HEK293 (cell line): ENCODE results near the gene ZNF24.

Experiments
- CTCF ChIA-PET: fragments of 350-600 bp; formaldehyde crosslinking; extraction: SDS; loops from one replicate; lab custom pipeline; 2021; ENCODE audit warnings: antibody characterized with exemption; lab: Yijun Ruan, JAX
- POLR2A ChIA-PET: fragments of 300-600 bp; formaldehyde crosslinking; extraction: SDS; loops from one replicate; lab custom pipeline; 2020; ENCODE audit warnings: antibody characterized with exemption, inconsistent platforms; lab: Yijun Ruan, JAX
- H3K27ac ChIP-seq: fragments of 200-500 bp; sonication (Bioruptor generic); 2 replicates; pipeline ENCODE4 v1.5.1; 2014; ENCODE audit warnings: low read depth, low read length, control low read depth, inconsistent platforms; ENCODE audit errors: extremely low read depth
- H3K36me3 ChIP-seq, 2 experiments: fragments of 200-500 bp in 1 of 2; sonication (Bioruptor generic) in 1 of 2; 1 replicate in 1 of 2; 2 replicates in 1 of 2; pipeline ENCODE4 v1.5.1; 2014 to 2017; ENCODE audit warnings: inconsistent platforms in 2 of 2, low read length in 2 of 2; ENCODE audit not compliant: control insufficient read depth in 2 of 2, insufficient read depth in 1 of 2
- H3K4me1 ChIP-seq: fragments of 200-500 bp; sonication (Bioruptor generic); 2 replicates; pipeline ENCODE4 v1.5.1; 2014; ENCODE audit warnings: mild to moderate bottlenecking, low read length, inconsistent platforms; ENCODE audit not compliant: control insufficient read depth, insufficient read depth
- H3K4me3 ChIP-seq: 2 replicates; pipeline ENCODE4 v1.5.1; 2011; ENCODE audit warnings: low read depth, mild to moderate bottlenecking, control low read depth, low read length, moderate library complexity
- H3K9me3 ChIP-seq: fragments of 200-500 bp; sonication (Bioruptor generic); 2 replicates; pipeline ENCODE4 v1.5.1; 2014; ENCODE audit warnings: low read depth, low read length, inconsistent platforms; ENCODE audit not compliant: control insufficient read depth, insufficient read depth
- GLI2 ChIP-seq: fragments of 450-650 bp; formaldehyde crosslinking; IDR thresholded peaks from 2 replicates; pipeline ENCODE4; 2017; ENCODE audit warnings: missing biosample characterization, missing genetic modification characterization, low read depth, borderline replicate concordance
- KLF1 ChIP-seq: fragments of 450-650 bp; formaldehyde crosslinking; IDR thresholded peaks from 2 replicates; pipeline ENCODE4 v1.5.1; 2016; ENCODE audit warnings: missing biosample characterization, missing genetic modification characterization
- ZBTB21 ChIP-seq: fragments of 450-650 bp; formaldehyde crosslinking; IDR thresholded peaks from 2 replicates; pipeline ENCODE4 v1.5.1; 2017; ENCODE audit warnings: missing biosample characterization, missing genetic modification characterization
- ZEB2 ChIP-seq: fragments of 450-650 bp; formaldehyde crosslinking; IDR thresholded peaks from 2 replicates; pipeline ENCODE4 v1.5.1; 2016; ENCODE audit warnings: missing biosample characterization, missing genetic modification characterization
- ZIC2 ChIP-seq: fragments of 450-650 bp; formaldehyde crosslinking; IDR thresholded peaks from 2 replicates; pipeline ENCODE4 v1.5.1; 2016; ENCODE audit warnings: missing biosample characterization, missing genetic modification characterization
- ZNF112 ChIP-seq: fragments of 450-650 bp; formaldehyde crosslinking; IDR thresholded peaks from 2 replicates; pipeline ENCODE4 v1.5.0; 2017; ENCODE audit warnings: missing biosample characterization, missing genetic modification characterization
- ZNF155 ChIP-seq: fragments of 450-650 bp; formaldehyde crosslinking; IDR thresholded peaks from 2 replicates; pipeline ENCODE4 v1.5.1; 2016; ENCODE audit warnings: missing biosample characterization, missing genetic modification characterization
- ZNF174 ChIP-seq: fragments of 450-650 bp; formaldehyde crosslinking; IDR thresholded peaks from 2 replicates; pipeline ENCODE4 v1.5.0; 2017; ENCODE audit warnings: missing biosample characterization, mild to moderate bottlenecking, missing genetic modification characterization
- ZNF350 ChIP-seq: fragments of 450-650 bp; formaldehyde crosslinking; IDR thresholded peaks from 2 replicates; pipeline ENCODE4 v1.5.0; 2017; ENCODE audit warnings: missing biosample characterization, mild to moderate bottlenecking, missing genetic modification characterization
- ZNF488 ChIP-seq: fragments of 450-650 bp; formaldehyde crosslinking; IDR thresholded peaks from 2 replicates; pipeline ENCODE4 v1.5.1; 2016; ENCODE audit warnings: missing biosample characterization, missing genetic modification characterization
- ZNF521 ChIP-seq: fragments of 450-650 bp; formaldehyde crosslinking; IDR thresholded peaks from 2 replicates; pipeline ENCODE4 v1.5.1; 2017; ENCODE audit warnings: missing biosample characterization, mild to moderate bottlenecking, missing genetic modification characterization
- ZNF549 ChIP-seq: fragments of 450-650 bp; IDR thresholded peaks from 2 replicates; pipeline ENCODE4 v1.5.1; 2018; ENCODE audit warnings: missing biosample characterization, missing genetic modification characterization, mild to moderate bottlenecking, inconsistent platforms, moderate library complexity
- ZNF610 ChIP-seq: fragments of 450-650 bp; formaldehyde crosslinking; IDR thresholded peaks from 2 replicates; pipeline ENCODE4 v1.5.1; 2016; ENCODE audit warnings: missing biosample characterization, missing genetic modification characterization, borderline replicate concordance
- ZNF670 ChIP-seq: fragments of 450-650 bp; formaldehyde crosslinking; IDR thresholded peaks from 2 replicates; pipeline ENCODE4 v1.5.1; 2016; ENCODE audit warnings: missing biosample characterization, missing genetic modification characterization, low read depth
- ZSCAN30 ChIP-seq: fragments of 450-650 bp; IDR thresholded peaks from 2 replicates; pipeline ENCODE4 v1.5.1; 2018; ENCODE audit warnings: missing biosample characterization, mild to moderate bottlenecking, missing genetic modification characterization, moderate library complexity
- ZSCAN4 ChIP-seq: fragments of 450-650 bp; formaldehyde crosslinking; IDR thresholded peaks from 2 replicates; pipeline ENCODE4 v1.5.1; 2017; ENCODE audit warnings: missing biosample characterization, missing genetic modification characterization
- TF ChIP-seq, protein P1 (sequence below): fragments of 450-650 bp; formaldehyde crosslinking; optimal IDR thresholded peaks from 2 replicates; pipeline ENCODE3; 2016; ENCODE audit warnings: missing biosample characterization, mild to moderate bottlenecking, missing genetic modification characterization
- TF ChIP-seq, protein P2 (sequence below): fragments of 450-650 bp; formaldehyde crosslinking; conservative IDR thresholded peaks from 2 replicates; pipeline ENCODE4 v1.5.1; 2016; ENCODE audit warnings: low read depth, missing biosample characterization, missing genetic modification characterization
- TF ChIP-seq, protein P3 (sequence below): fragments of 450-650 bp; formaldehyde crosslinking; IDR thresholded peaks from 2 replicates; pipeline ENCODE4 v1.5.1; 2017; ENCODE audit warnings: missing biosample characterization, missing genetic modification characterization
- TF ChIP-seq, protein P4 (sequence below): fragments of 450-650 bp; formaldehyde crosslinking; IDR thresholded peaks from 2 replicates; pipeline ENCODE4 v1.5.0; 2017; ENCODE audit warnings: missing biosample characterization, missing genetic modification characterization, borderline replicate concordance

Gene ZNF24

GRCh38 chr18:35383136-35383535, 38.9 kb upstream of the ZNF24 start:
- Histone ChIP-seq H3K4me1 (no peaks in the 10 kb centered on the region), H3K9me3 (no peaks in the 10 kb centered on the region), H3K4me3 (no peak overlapping the region), H3K36me3 (no peaks in the 10 kb centered on the region)
- CTCF ChIA-PET: interaction anchor here (0.5 to 2.3 kb wide), 5 partner anchors 16 to 239 kb away, joined by 3 to 7 read pairs (median 3); no protein-coding TSS in a partner anchor
- POLR2A ChIA-PET: no interaction called here
- TF ChIP-seq ZNF350 (no peak), ZNF549 (tag by site-specific recombination) (no peak), ZNF112 (tag by site-specific recombination) (no peak), ZNF521 (no peak), GLI2 (tag by site-specific recombination) (no peak), ZBTB21 (no peak), ZEB2 (tag by site-specific recombination) (no peak), ZNF174 (tag by site-specific recombination) (no peak), ZIC2 (tag by site-specific recombination) (no peak), KLF1 (no peak)
- TF ChIP-seq, protein P1, sequence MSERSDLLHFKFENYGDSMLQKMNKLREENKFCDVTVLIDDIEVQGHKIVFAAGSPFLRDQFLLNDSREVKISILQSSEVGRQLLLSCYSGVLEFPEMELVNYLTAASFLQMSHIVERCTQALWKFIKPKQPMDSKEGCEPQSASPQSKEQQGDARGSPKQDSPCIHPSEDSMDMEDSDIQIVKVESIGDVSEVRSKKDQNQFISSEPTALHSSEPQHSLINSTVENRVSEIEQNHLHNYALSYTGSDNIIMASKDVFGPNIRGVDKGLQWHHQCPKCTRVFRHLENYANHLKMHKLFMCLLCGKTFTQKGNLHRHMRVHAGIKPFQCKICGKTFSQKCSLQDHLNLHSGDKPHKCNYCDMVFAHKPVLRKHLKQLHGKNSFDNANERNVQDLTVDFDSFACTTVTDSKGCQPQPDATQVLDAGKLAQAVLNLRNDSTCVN (tag by site-specific recombination): no peak
- TF ChIP-seq, all 188 proteins: peak for 0
- H3K27ac ChIP-seq: no peak overlapping the region

- Histone ChIP-seq H3K4me1 (no peaks in the 10 kb centered on the region), H3K36me3 (no peaks in the 10 kb centered on the region), H3K27ac (no peak overlapping the region), H3K9me3 (no peaks in the 10 kb centered on the region), H3K4me3 (no peak overlapping the region)
- ChIA-PET CTCF (no interaction called here), POLR2A (no interaction called here)
- TF ChIP-seq, protein P2, sequence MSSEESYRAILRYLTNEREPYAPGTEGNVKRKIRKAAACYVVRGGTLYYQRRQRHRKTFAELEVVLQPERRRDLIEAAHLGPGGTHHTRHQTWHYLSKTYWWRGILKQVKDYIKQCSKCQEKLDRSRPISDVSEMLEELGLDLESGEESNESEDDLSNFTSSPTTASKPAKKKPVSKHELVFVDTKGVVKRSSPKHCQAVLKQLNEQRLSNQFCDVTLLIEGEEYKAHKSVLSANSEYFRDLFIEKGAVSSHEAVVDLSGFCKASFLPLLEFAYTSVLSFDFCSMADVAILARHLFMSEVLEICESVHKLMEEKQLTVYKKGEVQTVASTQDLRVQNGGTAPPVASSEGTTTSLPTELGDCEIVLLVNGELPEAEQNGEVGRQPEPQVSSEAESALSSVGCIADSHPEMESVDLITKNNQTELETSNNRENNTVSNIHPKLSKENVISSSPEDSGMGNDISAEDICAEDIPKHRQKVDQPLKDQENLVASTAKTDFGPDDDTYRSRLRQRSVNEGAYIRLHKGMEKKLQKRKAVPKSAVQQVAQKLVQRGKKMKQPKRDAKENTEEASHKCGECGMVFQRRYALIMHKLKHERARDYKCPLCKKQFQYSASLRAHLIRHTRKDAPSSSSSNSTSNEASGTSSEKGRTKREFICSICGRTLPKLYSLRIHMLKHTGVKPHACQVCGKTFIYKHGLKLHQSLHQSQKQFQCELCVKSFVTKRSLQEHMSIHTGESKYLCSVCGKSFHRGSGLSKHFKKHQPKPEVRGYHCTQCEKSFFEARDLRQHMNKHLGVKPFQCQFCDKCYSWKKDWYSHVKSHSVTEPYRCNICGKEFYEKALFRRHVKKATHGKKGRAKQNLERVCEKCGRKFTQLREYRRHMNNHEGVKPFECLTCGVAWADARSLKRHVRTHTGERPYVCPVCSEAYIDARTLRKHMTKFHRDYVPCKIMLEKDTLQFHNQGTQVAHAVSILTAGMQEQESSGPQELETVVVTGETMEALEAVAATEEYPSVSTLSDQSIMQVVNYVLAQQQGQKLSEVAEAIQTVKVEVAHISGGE (tag by site-specific recombination): no peak
- TF ChIP-seq ZSCAN30 (no peak), ZNF670 (tag by site-specific recombination) (no peak), ZNF155 (tag by site-specific recombination) (no peak), ZNF488 (tag by site-specific recombination) (no peak), ZNF610 (tag by site-specific recombination) (no peak), ZSCAN4 (tag by site-specific recombination) (no peak)
- TF ChIP-seq, protein P3, sequence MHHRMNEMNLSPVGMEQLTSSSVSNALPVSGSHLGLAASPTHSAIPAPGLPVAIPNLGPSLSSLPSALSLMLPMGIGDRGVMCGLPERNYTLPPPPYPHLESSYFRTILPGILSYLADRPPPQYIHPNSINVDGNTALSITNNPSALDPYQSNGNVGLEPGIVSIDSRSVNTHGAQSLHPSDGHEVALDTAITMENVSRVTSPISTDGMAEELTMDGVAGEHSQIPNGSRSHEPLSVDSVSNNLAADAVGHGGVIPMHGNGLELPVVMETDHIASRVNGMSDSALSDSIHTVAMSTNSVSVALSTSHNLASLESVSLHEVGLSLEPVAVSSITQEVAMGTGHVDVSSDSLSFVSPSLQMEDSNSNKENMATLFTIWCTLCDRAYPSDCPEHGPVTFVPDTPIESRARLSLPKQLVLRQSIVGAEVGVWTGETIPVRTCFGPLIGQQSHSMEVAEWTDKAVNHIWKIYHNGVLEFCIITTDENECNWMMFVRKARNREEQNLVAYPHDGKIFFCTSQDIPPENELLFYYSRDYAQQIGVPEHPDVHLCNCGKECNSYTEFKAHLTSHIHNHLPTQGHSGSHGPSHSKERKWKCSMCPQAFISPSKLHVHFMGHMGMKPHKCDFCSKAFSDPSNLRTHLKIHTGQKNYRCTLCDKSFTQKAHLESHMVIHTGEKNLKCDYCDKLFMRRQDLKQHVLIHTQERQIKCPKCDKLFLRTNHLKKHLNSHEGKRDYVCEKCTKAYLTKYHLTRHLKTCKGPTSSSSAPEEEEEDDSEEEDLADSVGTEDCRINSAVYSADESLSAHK (tag by site-specific recombination): no peak
- TF ChIP-seq, protein P4, sequence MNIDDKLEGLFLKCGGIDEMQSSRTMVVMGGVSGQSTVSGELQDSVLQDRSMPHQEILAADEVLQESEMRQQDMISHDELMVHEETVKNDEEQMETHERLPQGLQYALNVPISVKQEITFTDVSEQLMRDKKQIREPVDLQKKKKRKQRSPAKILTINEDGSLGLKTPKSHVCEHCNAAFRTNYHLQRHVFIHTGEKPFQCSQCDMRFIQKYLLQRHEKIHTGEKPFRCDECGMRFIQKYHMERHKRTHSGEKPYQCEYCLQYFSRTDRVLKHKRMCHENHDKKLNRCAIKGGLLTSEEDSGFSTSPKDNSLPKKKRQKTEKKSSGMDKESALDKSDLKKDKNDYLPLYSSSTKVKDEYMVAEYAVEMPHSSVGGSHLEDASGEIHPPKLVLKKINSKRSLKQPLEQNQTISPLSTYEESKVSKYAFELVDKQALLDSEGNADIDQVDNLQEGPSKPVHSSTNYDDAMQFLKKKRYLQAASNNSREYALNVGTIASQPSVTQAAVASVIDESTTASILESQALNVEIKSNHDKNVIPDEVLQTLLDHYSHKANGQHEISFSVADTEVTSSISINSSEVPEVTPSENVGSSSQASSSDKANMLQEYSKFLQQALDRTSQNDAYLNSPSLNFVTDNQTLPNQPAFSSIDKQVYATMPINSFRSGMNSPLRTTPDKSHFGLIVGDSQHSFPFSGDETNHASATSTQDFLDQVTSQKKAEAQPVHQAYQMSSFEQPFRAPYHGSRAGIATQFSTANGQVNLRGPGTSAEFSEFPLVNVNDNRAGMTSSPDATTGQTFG: no peak
Observed at GRCh38 chr18:35379421-35379820, 35.2 kb upstream of the ZNF24 start.
